ENCODE results near the gene WAC. TPM values are rescaled to one million over a fixed set of nuclear protein-coding genes. Genes with fewer than 3 reads are reported as not detected.

Gene WAC
- total RNA-seq, 4 donors from 2014 or later = 101 to 131 (median 118) TPM

- Histone ChIP-seq H3K4me1 (peaks cover 0 to 19% (median 3%) of the 10 kb centered on the region in 4 donors), H3K27me3 (peaks cover 0 to 29% of the 10 kb centered on the region in 2 donors), H3K27ac (peak overlapping the region in 1 of 4 donors; percentile 29), H3K4me3 (peak overlapping the region; percentile 23 to 46 (median 32)), H3K9me3 (no peaks in the 10 kb centered on the region), H3K36me3 (no peaks in the 10 kb centered on the region)
- peak; percentile 40 to 45 for DNase-seq (ENCODE audit: low spot score in 2 of 2)
- TF ChIP-seq CTCF (IDR thresholded peaks at IDR 0.05) = no peak
- no peak for TF ChIP-seq POLR2A (IDR thresholded peaks at IDR 0.05)
- no peak for TF ChIP-seq EP300 (IDR thresholded peaks at IDR 0.05)
- WGBS, 2 donors = 1 to 2% methylated on average over 48 to 58 of the region's 59 CpGs
Measured at GRCh38 chr10:28668363-28669226, 135.7 kb downstream of the WAC start.

GRCh38 chr10:28669227-28670173, 136.6 kb downstream of the WAC start:
- Histone ChIP-seq H3K36me3 (no peaks in the 10 kb centered on the region), H3K4me3 (peak overlapping the region; percentile 23 to 46 (median 32)), H3K27ac (no peak overlapping the region), H3K9me3 (no peaks in the 10 kb centered on the region), H3K4me1 (peaks cover 0 to 11% (median 0%) of the 10 kb centered on the region in 4 donors), H3K27me3 (peaks cover 0 to 29% of the 10 kb centered on the region in 2 donors)
- TF ChIP-seq CTCF (IDR thresholded peaks at IDR 0.05) (no peak), EP300 (IDR thresholded peaks at IDR 0.05) (no peak), POLR2A (IDR thresholded peaks at IDR 0.05) (no peak)
- DNase-seq (ENCODE audit: low spot score in 2 of 2) = no peak
- WGBS, 2 donors = 44 to 51% methylated on average over 21 of the region's 21 CpGs

Small RNA genes within 50 kb of the gene (small RNA-seq; reads per million reads assigned to genes)
- gene RNU4ATAC6P (not detected), gene RNU6-1067P (not detected)

Other genes starting within 250 kb of the WAC start
- gene MPP7, start 230.1 kb upstream of the WAC start, total RNA-seq = 1 to 10 TPM; 1.5 to 8.4 (median 4.3) TPM
- 10 to 100 TPM in 3 of 4 donors, 1 to 10 TPM in 1; 8.8 to 16.7 (median 12.8) TPM for gene BAMBI, start 144.4 kb downstream of the WAC start, total RNA-seq